T-helper 2 cell treated with Interferon-gamma antibody and Interleukin-4, amounts not matched to agents 5 μg/mL and 100 μg/mL, for 36 hours (primary cell): ENCODE data around the gene LPCAT3.
A peak's percentile ranks its signal among the peaks of the same experiment; 100 is the strongest.
"Not testable (repeated sequence)": the region's sequence is repeated elsewhere in the genome, so short reads cannot be mapped to it uniquely, and the experiment has no call there.

Experiments
- DNase-seq: peaks from one replicate; pipeline ENCODE4 v3.0.0; 2021; ENCODE audit warnings: low spot score
- H3K27ac Mint-ChIP-seq: one replicate; pipeline ENCODE4 v1.8.0; 2021; ENCODE audit warnings: mild to moderate bottlenecking, mixed read lengths
- H3K27me3 Mint-ChIP-seq: one replicate; pipeline ENCODE4 v1.8.0; 2021; ENCODE audit warnings: low read depth, mixed read lengths
- H3K36me3 Mint-ChIP-seq: one replicate; pipeline ENCODE4 v1.8.0; 2021; ENCODE audit warnings: low read depth, mixed read lengths
- H3K4me1 Mint-ChIP-seq: one replicate; pipeline ENCODE4 v1.8.0; 2021; ENCODE audit warnings: low read depth, mixed read lengths
- H3K4me3 Mint-ChIP-seq: one replicate; pipeline ENCODE4 v1.8.0; 2022; ENCODE audit warnings: mild to moderate bottlenecking, moderate library complexity, mixed read lengths
- H3K9me3 Mint-ChIP-seq: one replicate; pipeline ENCODE4 v1.8.0; 2021; ENCODE audit warnings: mixed read lengths

LPCAT3 gene

DNA sequence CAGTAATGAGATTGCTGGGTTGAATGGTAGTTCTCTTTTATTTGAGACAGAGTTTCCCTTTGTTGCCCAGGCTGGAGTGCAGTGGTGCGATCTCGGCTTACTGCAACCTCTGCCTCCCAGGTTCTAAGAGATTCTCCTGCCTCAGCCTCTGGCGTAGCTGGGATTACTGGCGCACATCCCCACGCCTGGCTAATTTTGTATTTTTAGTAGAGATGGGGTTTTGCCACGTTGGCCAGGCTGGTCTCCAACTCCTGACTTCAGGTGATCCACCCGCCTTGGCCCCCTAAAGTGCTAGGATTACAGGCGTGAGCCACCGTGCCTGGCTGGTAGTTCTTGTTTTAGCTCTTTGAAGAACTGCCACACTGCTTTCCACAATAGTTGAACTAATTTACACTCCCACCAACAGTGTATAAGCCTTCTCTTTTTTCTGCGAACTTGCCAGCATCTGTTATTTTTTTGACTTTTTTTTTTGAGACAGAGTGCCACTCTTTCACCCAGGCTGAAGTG lies 31.2 kb upstream of the LPCAT3 start:
- H3K27ac Mint-ChIP-seq, H3K36me3 Mint-ChIP-seq, DNase-seq, H3K9me3 Mint-ChIP-seq, H3K4me3 Mint-ChIP-seq: not testable (repeated sequence)
- Mint-ChIP-seq H3K27me3 (peaks cover 43% of the 10 kb centered on the region), H3K4me1 (peaks cover 15% of the 10 kb centered on the region)

DNA sequence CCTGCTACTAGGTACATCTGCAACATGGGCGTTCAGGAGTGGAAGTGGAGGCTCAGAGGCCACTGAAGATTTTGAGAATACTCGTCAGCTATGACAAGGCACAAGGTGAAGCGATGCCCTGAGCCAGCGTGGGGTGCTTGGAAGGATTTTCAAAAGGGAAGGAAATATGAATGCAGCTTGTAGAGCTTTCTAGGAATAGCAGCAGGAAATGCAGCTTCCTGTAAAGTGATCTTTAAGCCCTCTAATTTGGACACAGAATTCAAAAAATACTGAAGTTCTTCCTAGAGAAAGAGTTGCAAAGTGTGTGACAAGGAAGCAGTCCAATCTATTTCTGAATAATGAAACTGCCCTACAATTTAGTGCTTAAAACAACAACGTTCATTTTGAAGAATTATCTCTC lies 29.0 kb upstream of the LPCAT3 start:
- Mint-ChIP-seq H3K27ac (no peak overlapping the region), H3K36me3 (no peaks in the 10 kb centered on the region), H3K4me1 (peaks cover 15% of the 10 kb centered on the region), H3K9me3 (no peaks in the 10 kb centered on the region), H3K27me3 (peaks cover 25% of the 10 kb centered on the region), H3K4me3 (peak overlapping the region; percentile 31)
- DNase-seq = no peak

GRCh38 chr12:7046383-7047105 lies 28.3 kb upstream of the LPCAT3 start:
- Mint-ChIP-seq H3K9me3 (no peaks in the 10 kb centered on the region), H3K27ac (no peak overlapping the region), H3K27me3 (peaks cover 18% of the 10 kb centered on the region), H3K36me3 (no peaks in the 10 kb centered on the region), H3K4me3 (no peak overlapping the region), H3K4me1 (peaks cover 15% of the 10 kb centered on the region)
- DNase-seq = no peak

- Mint-ChIP-seq H3K27ac (no peak overlapping the region), H3K9me3 (no peaks in the 10 kb centered on the region), H3K4me1 (peaks cover 15% of the 10 kb centered on the region), H3K36me3 (no peaks in the 10 kb centered on the region), H3K27me3 (peaks cover 12% of the 10 kb centered on the region), H3K4me3 (no peak overlapping the region)
- DNase-seq = no peak
These were observed 27.6 kb upstream of the LPCAT3 start for GRCh38 chr12:7045913-7046312.

DNA sequence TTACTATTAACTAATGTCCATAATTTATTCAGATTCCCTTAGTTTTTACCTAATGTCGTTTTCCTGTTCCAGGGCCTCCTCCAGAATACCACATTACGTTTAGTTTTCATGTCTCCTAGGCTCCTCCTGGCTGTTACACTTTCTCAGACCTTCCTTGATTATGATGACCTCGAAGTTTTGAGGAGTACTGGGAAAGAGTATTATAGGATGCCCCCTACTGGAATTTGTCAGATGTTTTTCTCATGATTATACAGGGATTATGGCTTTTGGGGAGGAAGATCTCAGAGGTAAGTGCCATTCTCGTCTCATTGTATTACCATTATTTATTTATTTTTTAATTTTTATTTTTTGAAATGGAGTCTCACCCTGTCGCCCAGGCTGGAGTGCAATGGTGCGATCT lies 24.6 kb upstream of the LPCAT3 start:
- Mint-ChIP-seq H3K36me3 (no peaks in the 10 kb centered on the region), H3K9me3 (no peaks in the 10 kb centered on the region), H3K4me3 (no peak overlapping the region), H3K27me3 (no peaks in the 10 kb centered on the region), H3K4me1 (peaks cover 14% of the 10 kb centered on the region), H3K27ac (no peak overlapping the region)
- no peak for DNase-seq

DNA sequence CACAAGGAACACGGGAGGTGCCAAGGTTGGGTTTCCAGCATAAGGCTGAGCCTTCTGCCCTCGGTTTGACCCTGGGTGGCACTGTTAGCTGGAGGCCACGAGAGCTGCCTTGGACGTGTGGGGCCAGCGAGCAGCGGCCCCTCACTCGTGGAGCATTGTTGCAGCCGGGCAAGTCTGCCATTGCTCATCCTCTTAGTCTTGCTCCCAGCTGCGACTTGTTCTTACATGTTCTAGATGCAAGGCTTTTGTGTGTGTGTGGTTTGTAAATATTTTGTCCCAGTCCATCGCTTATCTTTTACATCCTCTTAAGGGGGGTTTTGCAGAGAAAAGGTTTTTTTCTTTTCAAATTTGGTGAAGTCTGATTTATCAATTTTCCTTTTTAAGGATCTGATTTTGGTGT lies 21.1 kb upstream of the LPCAT3 start:
- Mint-ChIP-seq H3K9me3 (no peaks in the 10 kb centered on the region), H3K27ac (no peak overlapping the region), H3K4me3 (no peak overlapping the region), H3K4me1 (no peaks in the 10 kb centered on the region), H3K27me3 (peaks cover 1% of the 10 kb centered on the region), H3K36me3 (no peaks in the 10 kb centered on the region)
- no peak for DNase-seq

DNA sequence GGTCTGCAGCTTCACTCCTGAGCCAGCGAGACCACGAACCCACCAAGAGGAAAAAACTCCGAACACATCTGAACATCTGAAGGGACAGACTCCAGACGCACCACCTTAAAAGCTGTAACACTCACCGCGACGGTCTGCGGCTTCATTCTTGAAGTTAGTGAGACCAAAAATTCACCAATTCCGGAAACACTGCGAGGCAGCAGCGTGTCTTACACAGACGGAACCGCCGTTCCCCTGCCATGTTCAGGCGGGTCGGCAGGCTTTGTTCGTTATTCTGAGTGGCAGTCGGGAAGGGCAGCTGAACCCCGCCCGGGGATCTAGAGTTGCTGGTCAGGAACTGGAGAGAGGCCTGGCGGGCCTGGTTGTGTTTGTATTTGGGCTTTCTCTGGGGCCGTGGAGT lies 20.3 kb upstream of the LPCAT3 start:
- no peaks in the 10 kb centered on the region for H3K4me1 Mint-ChIP-seq
- no peaks in the 10 kb centered on the region for H3K9me3 Mint-ChIP-seq
- H3K27ac Mint-ChIP-seq = no peak overlapping the region
- DNase-seq = no peak
- H3K36me3 Mint-ChIP-seq = no peaks in the 10 kb centered on the region
- peaks cover 2% of the 10 kb centered on the region for H3K27me3 Mint-ChIP-seq
- no peak overlapping the region for H3K4me3 Mint-ChIP-seq

DNA sequence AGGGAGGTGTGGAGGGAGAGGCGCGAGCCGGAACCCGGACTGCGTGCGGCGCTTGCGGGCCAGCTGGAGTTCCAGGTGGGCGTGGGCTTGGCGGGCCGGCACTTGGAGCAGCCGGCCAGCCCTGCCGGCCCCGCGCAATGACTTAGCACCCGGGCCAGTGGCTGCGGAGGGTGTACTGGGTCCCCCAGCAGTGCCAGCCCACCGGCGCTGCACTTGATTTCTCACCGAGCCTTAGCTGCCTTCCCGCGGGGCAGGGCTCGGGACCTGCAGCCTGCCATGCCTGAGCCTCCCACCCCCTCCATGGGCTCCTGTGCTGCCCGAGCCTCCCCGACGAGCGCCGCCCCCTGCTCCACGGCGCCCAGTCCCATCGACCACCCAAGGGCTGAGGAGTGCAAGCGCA lies 19.1 kb upstream of the LPCAT3 start:
- not testable (repeated sequence) for H3K27ac Mint-ChIP-seq, H3K9me3 Mint-ChIP-seq, H3K36me3 Mint-ChIP-seq, DNase-seq, H3K4me3 Mint-ChIP-seq, H3K27me3 Mint-ChIP-seq, H3K4me1 Mint-ChIP-seq

DNA sequence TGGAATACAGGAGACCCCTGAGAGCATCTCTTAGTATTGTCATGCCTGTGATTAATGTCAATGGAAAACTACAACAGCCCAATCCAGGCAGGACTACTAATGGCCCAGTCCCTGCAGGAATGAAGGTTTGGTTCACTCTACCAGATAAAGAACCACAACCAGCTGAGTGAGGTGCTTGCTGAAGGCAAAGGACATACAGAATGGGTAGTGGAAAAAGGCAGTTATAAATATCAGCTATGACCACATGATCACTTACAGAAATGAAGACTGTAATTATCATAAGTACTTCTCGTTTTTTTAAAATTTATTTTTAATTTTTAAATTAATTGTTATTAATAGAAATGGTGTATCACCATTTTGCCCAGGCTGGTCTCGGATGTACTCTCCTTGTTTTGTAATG lies 17.2 kb upstream of the LPCAT3 start:
- no peaks in the 10 kb centered on the region for H3K4me1 Mint-ChIP-seq
- H3K27ac Mint-ChIP-seq = no peak overlapping the region
- H3K27me3 Mint-ChIP-seq = peaks cover 2% of the 10 kb centered on the region
- DNase-seq = no peak
- H3K36me3 Mint-ChIP-seq = no peaks in the 10 kb centered on the region
- H3K9me3 Mint-ChIP-seq = no peaks in the 10 kb centered on the region
- H3K4me3 Mint-ChIP-seq = no peak overlapping the region

DNA sequence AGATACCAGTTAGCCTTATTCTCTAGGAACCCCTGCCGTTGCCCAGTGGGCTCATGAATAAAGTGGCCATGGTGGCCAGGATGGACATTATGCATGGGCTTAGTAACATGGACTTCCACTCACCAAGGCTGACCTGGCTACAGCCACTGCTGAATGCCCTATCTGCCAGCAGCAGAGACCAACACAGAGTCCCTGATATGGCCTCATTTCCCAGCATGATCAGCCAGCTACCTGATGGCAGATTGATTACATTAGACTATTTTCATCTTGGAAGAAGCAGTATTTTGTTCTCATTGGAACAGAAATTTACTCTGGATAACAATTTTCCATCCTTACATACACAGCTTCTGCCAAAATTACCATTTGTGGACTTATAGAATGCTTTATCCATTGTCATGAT lies 16.2 kb upstream of the LPCAT3 start:
- H3K4me3 Mint-ChIP-seq = no peak overlapping the region
- no peaks in the 10 kb centered on the region for H3K9me3 Mint-ChIP-seq
- H3K4me1 Mint-ChIP-seq = no peaks in the 10 kb centered on the region
- H3K27ac Mint-ChIP-seq = no peak overlapping the region
- DNase-seq = no peak
- peaks cover 2% of the 10 kb centered on the region for H3K27me3 Mint-ChIP-seq
- H3K36me3 Mint-ChIP-seq = no peaks in the 10 kb centered on the region

DNA sequence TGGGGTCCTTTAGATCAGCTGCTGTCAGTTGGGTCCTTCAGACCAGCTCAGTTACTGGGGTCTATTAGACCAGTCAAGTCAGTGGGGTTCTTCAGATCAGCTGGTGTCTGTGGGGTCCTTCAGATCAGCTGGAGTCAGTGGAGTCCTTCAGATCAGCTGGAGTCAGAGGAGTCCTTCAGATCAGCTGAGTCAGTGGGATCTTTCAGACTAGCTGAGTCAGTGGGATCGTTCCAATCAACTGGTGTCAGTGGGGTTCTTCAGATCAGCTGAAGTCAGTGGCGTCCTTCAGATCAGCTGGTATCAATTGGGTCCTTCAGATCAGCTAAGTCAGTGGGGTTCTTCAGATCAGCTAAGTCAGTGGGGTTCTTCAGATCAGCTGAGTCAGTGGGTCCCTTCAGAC lies 14.7 kb upstream of the LPCAT3 start:
- no peaks in the 10 kb centered on the region for H3K36me3 Mint-ChIP-seq
- no peak overlapping the region for H3K4me3 Mint-ChIP-seq
- no peak for DNase-seq
- H3K9me3 Mint-ChIP-seq = no peaks in the 10 kb centered on the region
- no peaks in the 10 kb centered on the region for H3K4me1 Mint-ChIP-seq
- no peak overlapping the region for H3K27ac Mint-ChIP-seq
- H3K27me3 Mint-ChIP-seq = peaks cover 2% of the 10 kb centered on the region

GRCh38 chr12:7031306-7031705 lies 13.0 kb upstream of the LPCAT3 start:
- Mint-ChIP-seq H3K9me3 (no peaks in the 10 kb centered on the region), H3K4me1 (no peaks in the 10 kb centered on the region), H3K27ac (no peak overlapping the region), H3K27me3 (peaks cover 2% of the 10 kb centered on the region), H3K4me3 (no peak overlapping the region), H3K36me3 (no peaks in the 10 kb centered on the region)
- no peak for DNase-seq

- Mint-ChIP-seq H3K9me3 (no peaks in the 10 kb centered on the region), H3K4me1 (no peaks in the 10 kb centered on the region), H3K27me3 (peaks cover 5% of the 10 kb centered on the region), H3K27ac (no peak overlapping the region), H3K4me3 (no peak overlapping the region), H3K36me3 (no peaks in the 10 kb centered on the region)
- DNase-seq = no peak
These were observed 8.6 kb upstream of the LPCAT3 start for GRCh38 chr12:7026854-7027253.

GRCh38 chr12:7023114-7023513 lies 4.8 kb upstream of the LPCAT3 start:
- Mint-ChIP-seq H3K9me3 (no peaks in the 10 kb centered on the region), H3K27ac (no peak overlapping the region), H3K4me3 (no peak overlapping the region)

DNA sequence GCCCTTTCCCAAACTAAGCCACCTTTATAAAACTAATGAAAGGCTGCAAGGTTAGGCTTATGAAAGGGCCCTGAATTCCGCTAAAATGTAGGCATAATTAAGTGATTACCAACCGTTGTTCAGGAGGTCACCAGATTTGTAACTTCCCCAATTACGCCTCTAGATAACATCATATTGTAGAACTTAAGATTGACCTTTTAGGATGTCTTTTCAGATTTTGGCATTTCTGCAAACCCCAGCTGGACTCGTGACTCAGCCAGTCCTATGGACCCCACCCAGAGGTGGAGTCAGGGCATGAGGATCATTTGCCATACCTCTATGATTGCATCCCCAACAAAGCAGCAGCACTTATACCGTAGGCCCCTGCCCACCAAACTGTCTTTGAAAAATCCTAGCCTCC lies 3.7 kb upstream of the LPCAT3 start:
- Mint-ChIP-seq H3K4me3 (no peak overlapping the region), H3K4me1 (peaks cover 14% of the 10 kb centered on the region), H3K27me3 (peaks cover 5% of the 10 kb centered on the region), H3K27ac (no peak overlapping the region), H3K9me3 (no peaks in the 10 kb centered on the region), H3K36me3 (peaks cover 1% of the 10 kb centered on the region)
- no peak for DNase-seq

More at GRCh38 chr12:7023114-7023513, 4.8 kb upstream of the LPCAT3 start:
- no peak for DNase-seq
- peaks cover 5% of the 10 kb centered on the region for H3K4me1 Mint-ChIP-seq
- H3K36me3 Mint-ChIP-seq = no peaks in the 10 kb centered on the region
- peaks cover 5% of the 10 kb centered on the region for H3K27me3 Mint-ChIP-seq
